Left ventricle myocardium inferior (tissue), 1 donor: ENCODE results near the gene TSHZ3. TPM values are rescaled to one million over a fixed set of nuclear protein-coding genes. Genes with fewer than 3 reads are reported as not detected.

Experiments used
- DNase-seq: peaks from one replicate; pipeline ENCODE4 v3.0.0-alpha.2; 2020
- H3K27ac ChIP-seq: fragments of 200-600 bp; replicated peaks from 2 replicates; pipeline ENCODE4 v1.8.0; 2021
- H3K27me3 ChIP-seq: fragments of 200-600 bp; 2 replicates; pipeline ENCODE4 v1.8.0; 2021; ENCODE audit warnings: low read depth
- H3K36me3 ChIP-seq: fragments of 200-600 bp; 2 replicates; pipeline ENCODE4 v1.8.0; 2021
- H3K4me1 ChIP-seq: fragments of 200-600 bp; 2 replicates; pipeline ENCODE4 v1.8.0; 2021
- H3K4me3 ChIP-seq: fragments of 200-600 bp; 2 replicates; pipeline ENCODE4 v1.8.0; 2021; ENCODE audit warnings: mild to moderate bottlenecking, moderate library complexity
- H3K9me3 ChIP-seq: fragments of 200-600 bp; replicated peaks from 2 replicates; pipeline ENCODE4 v1.8.0; 2021
- CTCF ChIP-seq: fragments of 200-600 bp; IDR thresholded peaks from 2 replicates; pipeline ENCODE4 v1.8.0; 2021; ENCODE audit warnings: antibody characterized with exemption, mild to moderate bottlenecking, borderline replicate concordance
- intact Hi-C: fragments of 100-400 bp; cut with micrococcal nuclease; formaldehyde crosslinking; loops from one replicate; pipeline ENCODE4 v1.11.0; 2022
- total RNA-seq: library from RNA; stranded (reverse); fragmentation: NEBNext Ultra II Directional; extraction: Animal tissue kit (Norgen Biotek cat#: 25700); gene quantifications from one replicate; pipeline ENCODE4 v1.2.1, GENCODE V29; 2021
- donor health status: DM: no; HTN: yes; CAD: no; lungs with severe emphysema.

TSHZ3 gene
- total RNA-seq, 1 donor from 2014 or later: 2.9 TPM

GRCh38 chr19:31264041-31264778 is 85.0 kb downstream of the TSHZ3 start:
- TF ChIP-seq CTCF: no peak
- H3K9me3 ChIP-seq: no peaks in the 10 kb centered on the region

DNA sequence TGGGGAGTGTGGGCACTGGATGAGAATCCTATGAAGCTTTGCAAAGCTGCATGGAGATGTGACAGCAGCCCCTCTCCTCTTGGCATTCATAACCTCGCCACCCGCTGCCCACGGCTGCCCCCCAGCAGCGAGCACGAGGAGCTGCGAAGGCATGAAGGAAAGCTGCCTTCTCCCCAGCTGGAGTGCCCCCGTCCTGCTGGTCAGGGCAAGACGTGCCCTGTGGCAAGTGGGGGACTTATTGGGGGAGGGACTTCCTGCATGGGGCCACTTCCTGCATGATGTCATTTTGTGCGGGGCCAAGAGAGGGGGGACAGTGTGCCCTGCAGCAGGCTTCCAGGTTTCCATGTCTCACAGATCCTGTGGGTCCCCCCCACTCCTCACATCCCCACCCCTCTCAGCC is 85.9 kb downstream of the TSHZ3 start:
- Histone ChIP-seq H3K4me1 (peaks cover 15% of the 10 kb centered on the region), H3K36me3 (no peaks in the 10 kb centered on the region), H3K9me3 (no peaks in the 10 kb centered on the region), H3K27ac (no peak overlapping the region), H3K27me3 (peaks cover 51% of the 10 kb centered on the region), H3K4me3 (no peak overlapping the region)
- no peak for DNase-seq
- TF ChIP-seq CTCF: no peak
- intact Hi-C loops: no loop called here

More at GRCh38 chr19:31264041-31264778, 85.0 kb downstream of the TSHZ3 start:
- Histone ChIP-seq H3K4me3 (no peak overlapping the region), H3K27ac (no peak overlapping the region), H3K36me3 (no peaks in the 10 kb centered on the region), H3K4me1 (peaks cover 15% of the 10 kb centered on the region), H3K27me3 (peaks cover 47% of the 10 kb centered on the region)
- no peak for DNase-seq
- intact Hi-C loops: no loop called here

DNA sequence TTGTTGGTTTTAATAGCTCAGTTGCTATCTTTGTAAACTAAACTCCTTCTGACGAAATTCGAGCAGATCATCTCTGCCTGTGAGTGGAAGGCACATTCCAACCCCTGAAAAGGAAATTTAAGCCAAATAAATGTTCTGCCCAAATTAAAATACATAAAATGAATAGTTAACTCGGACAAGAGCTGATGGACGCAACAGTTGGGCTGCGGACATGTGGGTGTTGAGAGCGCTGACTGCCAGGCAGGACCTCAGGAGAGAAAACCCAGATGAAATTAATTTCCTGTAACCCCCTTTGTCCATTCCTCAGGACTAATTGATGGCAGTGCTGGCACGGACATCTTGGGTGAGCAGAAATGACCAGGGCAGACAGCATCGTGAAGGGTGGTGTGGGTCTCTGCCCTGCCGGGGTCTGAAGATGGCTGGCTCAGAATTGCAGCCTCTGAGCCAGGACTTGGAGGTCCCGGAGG is 86.5 kb downstream of the TSHZ3 start:
- Histone ChIP-seq H3K36me3 (no peaks in the 10 kb centered on the region), H3K9me3 (no peaks in the 10 kb centered on the region), H3K4me1 (peaks cover 15% of the 10 kb centered on the region), H3K27me3 (peaks cover 57% of the 10 kb centered on the region), H3K4me3 (no peak overlapping the region), H3K27ac (no peak overlapping the region)
- no peak for DNase-seq
- intact Hi-C loops: no loop called here
- TF ChIP-seq CTCF: no peak

DNA sequence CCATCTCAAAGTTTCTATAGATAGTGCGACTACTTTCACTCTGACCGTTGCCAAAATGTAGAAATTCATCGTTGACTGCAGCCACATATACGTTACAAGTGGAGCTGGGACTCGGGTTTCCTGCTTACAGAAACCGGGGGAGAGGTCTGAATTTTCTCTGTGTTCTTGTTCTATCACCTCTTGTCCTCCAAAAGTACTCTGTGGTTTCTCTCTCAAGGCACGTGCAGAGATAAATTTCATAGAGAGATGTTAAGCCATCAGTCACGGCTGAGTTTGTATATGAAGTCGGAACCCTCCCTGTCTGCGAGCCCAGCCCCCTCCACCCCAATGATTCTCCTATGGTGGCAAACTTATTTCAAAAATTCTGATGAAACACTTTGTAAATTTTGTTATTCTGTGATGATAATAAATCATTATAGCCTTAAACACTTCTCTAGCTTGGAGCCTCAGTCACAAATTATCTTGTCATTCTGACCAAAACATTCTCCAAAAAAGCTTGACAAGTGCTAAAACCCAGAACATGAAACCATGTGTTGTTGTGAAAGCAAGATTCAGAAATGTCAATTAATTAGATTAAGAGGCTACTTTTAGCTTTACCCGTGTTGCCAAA is 87.5 kb downstream of the TSHZ3 start:
- H3K4me3 ChIP-seq: no peak overlapping the region
- peaks cover 68% of the 10 kb centered on the region for H3K27me3 ChIP-seq
- H3K9me3 ChIP-seq: no peaks in the 10 kb centered on the region
- no peak for DNase-seq
- intact Hi-C loops: no loop called here
- no peak overlapping the region for H3K27ac ChIP-seq
- no peaks in the 10 kb centered on the region for H3K36me3 ChIP-seq
- TF ChIP-seq CTCF: no peak
- peaks cover 15% of the 10 kb centered on the region for H3K4me1 ChIP-seq

GRCh38 chr19:31261019-31261602 is 88.1 kb downstream of the TSHZ3 start:
- TF ChIP-seq CTCF: no peak
- H3K4me1 ChIP-seq: peaks cover 15% of the 10 kb centered on the region
- H3K36me3 ChIP-seq: no peaks in the 10 kb centered on the region
- no peak for DNase-seq
- H3K4me3 ChIP-seq: no peak overlapping the region
- H3K27ac ChIP-seq: no peak overlapping the region
- intact Hi-C loops: no loop called here
- peaks cover 74% of the 10 kb centered on the region for H3K27me3 ChIP-seq
- no peaks in the 10 kb centered on the region for H3K9me3 ChIP-seq
